ENCODE data around the gene BICC1. TPM values are rescaled to one million over a fixed set of nuclear protein-coding genes. Genes with fewer than 3 reads are reported as not detected.

The BICC1 gene
- total and polyA plus RNA-seq, 9 donors = 15.2 to 26.9 (median 19.7) TPM

GRCh38 chr10:58782876-58783851, 270.5 kb downstream of the BICC1 start:
- DNase-seq = no peak
- WGBS (ENCODE audit: insufficient coverage) = no CpG with 5 or more reads among the region's 4 CpGs
- Histone ChIP-seq H3K27ac (ENCODE audit: low read length) (peak overlapping the region; percentile 22), H3K36me3 (ENCODE audit: control insufficient read depth, insufficient read depth, low read length) (no peaks in the 10 kb centered on the region), H3K27me3 (ENCODE audit: control insufficient read depth, insufficient read depth, low read length) (no peaks in the 10 kb centered on the region), H3K9me3 (replicated peaks; ENCODE audit: control insufficient read depth, low read depth, low read length) (no peaks in the 10 kb centered on the region), H3K4me1 (ENCODE audit: control insufficient read depth, insufficient read depth, low read length) (peaks cover 9% of the 10 kb centered on the region), H3K4me3 (ENCODE audit: low read length) (no peak overlapping the region)

GRCh38 chr10:58784361-58784760, 271.7 kb downstream of the BICC1 start:
- peaks cover 9% of the 10 kb centered on the region for H3K4me1 ChIP-seq (ENCODE audit: control insufficient read depth, insufficient read depth, low read length)
- H3K36me3 ChIP-seq (ENCODE audit: control insufficient read depth, insufficient read depth, low read length) = no peaks in the 10 kb centered on the region
- H3K27me3 ChIP-seq (ENCODE audit: control insufficient read depth, insufficient read depth, low read length) = no peaks in the 10 kb centered on the region
- WGBS (ENCODE audit: insufficient coverage) = no CpG with 5 or more reads among the region's 4 CpGs
- H3K27ac ChIP-seq (ENCODE audit: low read length) = no peak overlapping the region
- H3K4me3 ChIP-seq (ENCODE audit: low read length) = no peak overlapping the region
- DNase-seq = no peak
- H3K9me3 ChIP-seq (replicated peaks; ENCODE audit: control insufficient read depth, low read depth, low read length) = no peaks in the 10 kb centered on the region

- no peak for DNase-seq
- H3K4me1 ChIP-seq (ENCODE audit: control insufficient read depth, insufficient read depth, low read length) = peaks cover 9% of the 10 kb centered on the region
- WGBS (ENCODE audit: insufficient coverage) = no CpG with 5 or more reads among the region's 3 CpGs
Observed at GRCh38 chr10:58785354-58785753, 272.7 kb downstream of the BICC1 start.

GRCh38 chr10:58791137-58791536, 278.5 kb downstream of the BICC1 start:
- 78% methylated on average over 3 of the region's 6 CpGs for WGBS (ENCODE audit: insufficient coverage)
- peak; percentile 64 for DNase-seq
- no peaks in the 10 kb centered on the region for H3K27me3 ChIP-seq (ENCODE audit: control insufficient read depth, insufficient read depth, low read length)
- H3K4me3 ChIP-seq (ENCODE audit: low read length) = no peak overlapping the region
- no peak overlapping the region for H3K27ac ChIP-seq (ENCODE audit: low read length)
- H3K4me1 ChIP-seq (ENCODE audit: control insufficient read depth, insufficient read depth, low read length) = no peaks in the 10 kb centered on the region
- peaks cover 6% of the 10 kb centered on the region for H3K36me3 ChIP-seq (ENCODE audit: control insufficient read depth, insufficient read depth, low read length)
- H3K9me3 ChIP-seq (replicated peaks; ENCODE audit: control insufficient read depth, low read depth, low read length) = no peaks in the 10 kb centered on the region

More at GRCh38 chr10:58785354-58785753, 272.7 kb downstream of the BICC1 start:
- H3K27me3 ChIP-seq (ENCODE audit: control insufficient read depth, insufficient read depth, low read length) = no peaks in the 10 kb centered on the region
- peaks cover 2% of the 10 kb centered on the region for H3K36me3 ChIP-seq (ENCODE audit: control insufficient read depth, insufficient read depth, low read length)
- no peaks in the 10 kb centered on the region for H3K9me3 ChIP-seq (replicated peaks; ENCODE audit: control insufficient read depth, low read depth, low read length)
- no peak overlapping the region for H3K27ac ChIP-seq (ENCODE audit: low read length)
- H3K4me3 ChIP-seq (ENCODE audit: low read length) = no peak overlapping the region

- Histone ChIP-seq H3K36me3 (ENCODE audit: control insufficient read depth, insufficient read depth, low read length) (peaks cover 14% of the 10 kb centered on the region), H3K27me3 (ENCODE audit: control insufficient read depth, insufficient read depth, low read length) (no peaks in the 10 kb centered on the region), H3K4me1 (ENCODE audit: control insufficient read depth, insufficient read depth, low read length) (no peaks in the 10 kb centered on the region), H3K4me3 (ENCODE audit: low read length) (no peak overlapping the region), H3K9me3 (replicated peaks; ENCODE audit: control insufficient read depth, low read depth, low read length) (no peaks in the 10 kb centered on the region), H3K27ac (ENCODE audit: low read length) (no peak overlapping the region)
- DNase-seq = no peak
Observed at GRCh38 chr10:58795560-58795959, 282.9 kb downstream of the BICC1 start.

- Histone ChIP-seq H3K9me3 (replicated peaks; ENCODE audit: control insufficient read depth, low read depth, low read length) (no peaks in the 10 kb centered on the region), H3K4me1 (ENCODE audit: control insufficient read depth, insufficient read depth, low read length) (no peaks in the 10 kb centered on the region), H3K36me3 (ENCODE audit: control insufficient read depth, insufficient read depth, low read length) (peaks cover 17% of the 10 kb centered on the region), H3K4me3 (ENCODE audit: low read length) (no peak overlapping the region), H3K27me3 (ENCODE audit: control insufficient read depth, insufficient read depth, low read length) (no peaks in the 10 kb centered on the region), H3K27ac (ENCODE audit: low read length) (peak overlapping the region; percentile 47)
- no peak for DNase-seq
- 20% methylated on average over 1 of the region's 7 CpGs for WGBS (ENCODE audit: insufficient coverage)
Observed at GRCh38 chr10:58796242-58796641, 283.6 kb downstream of the BICC1 start.

- Histone ChIP-seq H3K36me3 (ENCODE audit: control insufficient read depth, insufficient read depth, low read length) (peaks cover 17% of the 10 kb centered on the region), H3K4me3 (ENCODE audit: low read length) (no peak overlapping the region), H3K27me3 (ENCODE audit: control insufficient read depth, insufficient read depth, low read length) (no peaks in the 10 kb centered on the region), H3K4me1 (ENCODE audit: control insufficient read depth, insufficient read depth, low read length) (no peaks in the 10 kb centered on the region), H3K9me3 (replicated peaks; ENCODE audit: control insufficient read depth, low read depth, low read length) (no peaks in the 10 kb centered on the region), H3K27ac (ENCODE audit: low read length) (peak overlapping the region; percentile 47)
- peak; percentile 48 for DNase-seq
- WGBS (ENCODE audit: insufficient coverage) = 45% methylated on average over 1 of the region's 4 CpGs
Observed at GRCh38 chr10:58796824-58797223, 284.2 kb downstream of the BICC1 start.

GRCh38 chr10:58797356-58797755, 284.7 kb downstream of the BICC1 start:
- peaks cover 17% of the 10 kb centered on the region for H3K36me3 ChIP-seq (ENCODE audit: control insufficient read depth, insufficient read depth, low read length)
- no peak overlapping the region for H3K4me3 ChIP-seq (ENCODE audit: low read length)
- no peaks in the 10 kb centered on the region for H3K4me1 ChIP-seq (ENCODE audit: control insufficient read depth, insufficient read depth, low read length)
- H3K27ac ChIP-seq (ENCODE audit: low read length) = peak overlapping the region; percentile 47
- H3K27me3 ChIP-seq (ENCODE audit: control insufficient read depth, insufficient read depth, low read length) = no peaks in the 10 kb centered on the region
- no peaks in the 10 kb centered on the region for H3K9me3 ChIP-seq (replicated peaks; ENCODE audit: control insufficient read depth, low read depth, low read length)
- peak; percentile 73 for DNase-seq

- H3K27me3 ChIP-seq (ENCODE audit: control insufficient read depth, insufficient read depth, low read length) = no peaks in the 10 kb centered on the region
- H3K9me3 ChIP-seq (replicated peaks; ENCODE audit: control insufficient read depth, low read depth, low read length) = no peaks in the 10 kb centered on the region
- no peak for DNase-seq
- WGBS (ENCODE audit: insufficient coverage) = 65% methylated on average over 1 of the region's 1 CpG
- H3K4me3 ChIP-seq (ENCODE audit: low read length) = no peak overlapping the region
- peaks cover 13% of the 10 kb centered on the region for H3K36me3 ChIP-seq (ENCODE audit: control insufficient read depth, insufficient read depth, low read length)
- no peak overlapping the region for H3K27ac ChIP-seq (ENCODE audit: low read length)
- no peaks in the 10 kb centered on the region for H3K4me1 ChIP-seq (ENCODE audit: control insufficient read depth, insufficient read depth, low read length)
Observed at GRCh38 chr10:58802047-58802446, 289.4 kb downstream of the BICC1 start.

- WGBS (ENCODE audit: insufficient coverage) = no CpG with 5 or more reads among the region's 1 CpG
- Histone ChIP-seq H3K4me1 (ENCODE audit: control insufficient read depth, insufficient read depth, low read length) (no peaks in the 10 kb centered on the region), H3K4me3 (ENCODE audit: low read length) (no peak overlapping the region), H3K27me3 (ENCODE audit: control insufficient read depth, insufficient read depth, low read length) (no peaks in the 10 kb centered on the region), H3K36me3 (ENCODE audit: control insufficient read depth, insufficient read depth, low read length) (peaks cover 17% of the 10 kb centered on the region), H3K9me3 (replicated peaks; ENCODE audit: control insufficient read depth, low read depth, low read length) (no peaks in the 10 kb centered on the region), H3K27ac (ENCODE audit: low read length) (no peak overlapping the region)
- no peak for DNase-seq
Observed at GRCh38 chr10:58806323-58806722, 293.7 kb downstream of the BICC1 start.

Measured in muscle of leg (tissue), 11 donors.